Measurements from ENCODE around the gene TUBB. TPM values are rescaled to one million over a fixed set of nuclear protein-coding genes. Genes with fewer than 3 reads are reported as not detected.

Gene TUBB
- total RNA-seq, 3 donors from 2014 or later, result 189 to 269 (median 212) TPM

GRCh38 chr6:30686009-30686907 is 33.9 kb upstream of the TUBB start, which contains the start of gene PPP1R18:
Gene PPP1R18 (minus strand): TSS chr6:30686645. CDS start chr6:30686018, 627 bp downstream.
- Histone ChIP-seq H3K36me3 (no peaks in the 10 kb centered on the region), H3K27me3 (no peaks in the 10 kb centered on the region), H3K4me1 (peaks cover 16 to 24% of the 10 kb centered on the region in 2 donors), H3K4me3 (peak within 1 kb of the TSS; percentile 76 to 82 (median 82)), H3K27ac (peak within 1 kb of the TSS; percentile 96 to 97), H3K9me3 (no peaks in the 10 kb centered on the region)
- intact Hi-C loops (cut with DNase I; ENCODE audit: low total_unique reads), result no loop called here
- DNase-seq (ENCODE audit: low spot score in 2 of 2), result peak; percentile 73 to 77
- TF ChIP-seq POLR2A (IDR thresholded peaks at IDR 0.05), result no peak
- TF ChIP-seq POLR2AphosphoS5 (IDR thresholded peaks at IDR 0.05), result peak; percentile 13 to 18 (median 16)

- H3K4me1 ChIP-seq, result peaks cover 16 to 24% of the 10 kb centered on the region in 2 donors
Measured at GRCh38 chr6:30686908-30687658, 33.1 kb upstream of the TUBB start.

GRCh38 chr6:30687659-30688431 is 32.3 kb upstream of the TUBB start:
- no peaks in the 10 kb centered on the region for H3K9me3 ChIP-seq
- H3K4me3 ChIP-seq, result peak overlapping the region; percentile 76 to 82 (median 82)
- no peak for DNase-seq (ENCODE audit: low spot score in 2 of 2)
- no peak for TF ChIP-seq POLR2AphosphoS5 (IDR thresholded peaks at IDR 0.05)
- no peak for TF ChIP-seq CTCF (IDR thresholded peaks at IDR 0.05)
- TF ChIP-seq POLR2A (IDR thresholded peaks at IDR 0.05), result no peak
- H3K36me3 ChIP-seq, result no peaks in the 10 kb centered on the region
- H3K4me1 ChIP-seq, result peaks cover 10 to 18% of the 10 kb centered on the region in 2 donors
- intact Hi-C loops (cut with DNase I; ENCODE audit: low total_unique reads), result no loop called here
- H3K27me3 ChIP-seq, result no peaks in the 10 kb centered on the region
- peak overlapping the region; percentile 96 to 97 for H3K27ac ChIP-seq

More at GRCh38 chr6:30686908-30687658, 33.1 kb upstream of the TUBB start:
- Histone ChIP-seq H3K9me3 (no peaks in the 10 kb centered on the region), H3K4me3 (peak overlapping the region; percentile 76 to 82 (median 82)), H3K36me3 (no peaks in the 10 kb centered on the region), H3K27ac (peak overlapping the region; percentile 96 to 97), H3K27me3 (no peaks in the 10 kb centered on the region)
- TF ChIP-seq POLR2AphosphoS5 (IDR thresholded peaks at IDR 0.05) (peak; percentile 80 to 95 (median 91)), POLR2A (IDR thresholded peaks at IDR 0.05) (no peak)
- intact Hi-C loops (cut with DNase I; ENCODE audit: low total_unique reads), result no loop called here
- peak; percentile 86 for DNase-seq (ENCODE audit: low spot score in 2 of 2)

GRCh38 chr6:30688569-30688968 is 31.6 kb upstream of the TUBB start:
- H3K4me1 ChIP-seq, result peaks cover 6 to 18% of the 10 kb centered on the region in 2 donors
- peak overlapping the region; percentile 96 to 97 for H3K27ac ChIP-seq
- H3K27me3 ChIP-seq, result no peaks in the 10 kb centered on the region
- intact Hi-C loops (cut with DNase I; ENCODE audit: low total_unique reads), result no loop called here
- H3K36me3 ChIP-seq, result no peaks in the 10 kb centered on the region
- TF ChIP-seq POLR2AphosphoS5 (IDR thresholded peaks at IDR 0.05) (no peak), CTCF (IDR thresholded peaks at IDR 0.05) (no peak), POLR2A (IDR thresholded peaks at IDR 0.05) (no peak)
- H3K9me3 ChIP-seq, result no peaks in the 10 kb centered on the region
- H3K4me3 ChIP-seq, result peak overlapping the region; percentile 76 to 82 (median 82)
- DNase-seq (ENCODE audit: low spot score in 2 of 2), result no peak

GRCh38 chr6:30689022-30689865 is 30.9 kb upstream of the TUBB start:
- Histone ChIP-seq H3K4me1 (peaks cover 5 to 18% of the 10 kb centered on the region in 2 donors), H3K27ac (peak overlapping the region; percentile 96 to 97), H3K4me3 (no peak overlapping the region), H3K9me3 (no peaks in the 10 kb centered on the region), H3K27me3 (no peaks in the 10 kb centered on the region), H3K36me3 (no peaks in the 10 kb centered on the region)
- TF ChIP-seq CTCF (IDR thresholded peaks at IDR 0.05) (no peak), POLR2A (IDR thresholded peaks at IDR 0.05) (no peak), POLR2AphosphoS5 (IDR thresholded peaks at IDR 0.05) (no peak)
- no peak for DNase-seq (ENCODE audit: low spot score in 2 of 2)
- intact Hi-C loops (cut with DNase I; ENCODE audit: low total_unique reads), result no loop called here
